Mucosa of descending colon (tissue), 3 donors: ENCODE measurements around the gene FLAD1. TPM values are rescaled to one million over a fixed set of nuclear protein-coding genes. Genes with fewer than 3 reads are reported as not detected.

Experiments
- ATAC-seq: fragments of 200-7000 bp; cut with Tn5 transposase; one replicate; pipeline ENCODE4 v1.9.1; 2020; ENCODE audit warnings: mild to moderate bottlenecking, moderate library complexity
- DNase-seq, 3 donors: peaks; one replicate each; pipeline ENCODE4 v3.0.0-alpha.2; 2020
- H3K36me3 ChIP-seq: fragments of 200-600 bp; one replicate; pipeline ENCODE4 v1.8.0; 2021; ENCODE audit warnings: low read depth, mild to moderate bottlenecking
- H3K4me1 ChIP-seq: fragments of 200-600 bp; one replicate; pipeline ENCODE4 v1.8.0; 2021; ENCODE audit warnings: low read depth, mild to moderate bottlenecking
- H3K4me3 ChIP-seq: fragments of 200-600 bp; one replicate; pipeline ENCODE4 v1.8.0; 2021; ENCODE audit warnings: mild to moderate bottlenecking
- H3K9me3 ChIP-seq: fragments of 200-600 bp; one replicate; pipeline ENCODE4 v1.8.0; 2021; ENCODE audit warnings: mild to moderate bottlenecking
- CTCF ChIP-seq: fragments of 200-600 bp; IDR thresholded peaks from one replicate; pipeline ENCODE4 v1.8.0; 2022; ENCODE audit warnings: antibody characterized with exemption, mild to moderate bottlenecking
- intact Hi-C, 2 donors: fragments of 100-400 bp; cut with DNase I in 1 of 2; cut with micrococcal nuclease in 1 of 2; formaldehyde crosslinking; loops; one replicate each; pipeline versions ENCODE4 v1.11.0 to v1.11.1; 2022; cut with DNase I, micrococcal nuclease
- total RNA-seq, 3 donors: library from RNA; stranded (reverse); fragmentation: NEBNext Ultra II Directional in 2 of 3; extraction: Animal tissue kit (Norgen Biotek cat#: 25700) in 2 of 3; gene quantifications; one replicate each; pipeline versions ENCODE4 v1.2.1 to v1.2.4, GENCODE V29; 2021 to 2023
- donor health status: DM: no; HTN: no; CAD: no; lungs with moderate emphysema.
- donor health status: DM: no; HTN: no; CAD: no.
- donor health status: DM: no; HTN: yes; CAD: no.

Gene FLAD1
- total RNA-seq, 3 donors from 2014 or later = 28.4 to 40.4 (median 31.2) TPM

GRCh38 chr1:155008015-155008941, 25.1 kb downstream of the FLAD1 start:
- intact Hi-C loops = no loop called here
- DNase-seq = peak; percentile 70 to 86 (median 76)
- peak; percentile 49 for ATAC-seq
- Histone ChIP-seq H3K36me3 (no peaks in the 10 kb centered on the region), H3K4me3 (peak overlapping the region; percentile 5), H3K9me3 (no peaks in the 10 kb centered on the region), H3K4me1 (peaks cover 81% of the 10 kb centered on the region)
- no peak for TF ChIP-seq CTCF

GRCh38 chr1:155009221-155009711, 26.1 kb downstream of the FLAD1 start:
- Histone ChIP-seq H3K36me3 (no peaks in the 10 kb centered on the region), H3K4me1 (peaks cover 81% of the 10 kb centered on the region), H3K4me3 (no peak overlapping the region), H3K9me3 (no peaks in the 10 kb centered on the region)
- ATAC-seq = no peak
- DNase-seq = peak in 1 of 3 donors; percentile 60
- intact Hi-C loops = no loop called here
- no peak for TF ChIP-seq CTCF

GRCh38 chr1:155009742-155010141, 26.6 kb downstream of the FLAD1 start:
- H3K36me3 ChIP-seq = no peaks in the 10 kb centered on the region
- H3K4me3 ChIP-seq = no peak overlapping the region
- no peak for TF ChIP-seq CTCF
- ATAC-seq (no peak), DNase-seq (no peak)
- H3K9me3 ChIP-seq = no peaks in the 10 kb centered on the region
- intact Hi-C loops = loop anchor here in 1 of 2 donors (10.0 kb wide), 1 partner anchor 45 kb away; the partner anchor contains the start of gene PYGO2
- peaks cover 77% of the 10 kb centered on the region for H3K4me1 ChIP-seq

- peak; percentile 41 to 69 (median 53) for DNase-seq
- no peaks in the 10 kb centered on the region for H3K36me3 ChIP-seq
Observed at GRCh38 chr1:155010211-155010918, 27.2 kb downstream of the FLAD1 start.

More at GRCh38 chr1:155010211-155010918, 27.2 kb downstream of the FLAD1 start:
- Histone ChIP-seq H3K9me3 (no peaks in the 10 kb centered on the region), H3K4me1 (peaks cover 72% of the 10 kb centered on the region), H3K4me3 (no peak overlapping the region)
- no peak for TF ChIP-seq CTCF
- intact Hi-C loops = loop anchor here in 1 of 2 donors (10.0 kb wide), 1 partner anchor 46 kb away; the partner anchor contains the start of gene PYGO2
- no peak for ATAC-seq
